ENCODE results near the gene LBH. TPM values are rescaled to one million over a fixed set of nuclear protein-coding genes. Genes with fewer than 3 reads are reported as not detected.

Gene LBH
- total RNA-seq, 1 experiment from 2014 or later = 1.1 TPM

GRCh38 chr2:30278419-30278818 is 47.1 kb downstream of the LBH start:
- intact Hi-C loops (cut with micrococcal nuclease) = no loop called here

GRCh38 chr2:30280596-30281434 is 49.5 kb downstream of the LBH start:
- Mint-ChIP-seq H3K9me3 (ENCODE audit: unreplicated experiment) (no peaks in the 10 kb centered on the region), H3K27me3 (ENCODE audit: insufficient read depth, unreplicated experiment) (no peaks in the 10 kb centered on the region), H3K4me3 (ENCODE audit: unreplicated experiment) (no peak overlapping the region), H3K36me3 (ENCODE audit: insufficient read depth, unreplicated experiment) (no peaks in the 10 kb centered on the region), H3K4me1 (ENCODE audit: insufficient read depth, unreplicated experiment) (no peaks in the 10 kb centered on the region), H3K27ac (ENCODE audit: low read depth, unreplicated experiment) (no peak overlapping the region)
- intact Hi-C loops (cut with micrococcal nuclease) = no loop called here
- no peak for TF ChIP-seq CTCF (IDR thresholded peaks at IDR 0.05; ENCODE audit: unreplicated experiment)
- ChIA-PET POLR2A (interaction anchor here (1.0 kb wide), 1 partner anchor 38 kb away, joined by 3 read pairs; no protein-coding TSS in a partner anchor), CTCF (interaction anchor here (0.5 to 0.9 kb wide), 3 partner anchors 25 to 72 kb away, joined by 3 read pairs; no protein-coding TSS in a partner anchor)
- no peak for DNase-seq (ENCODE audit: unreplicated experiment)
- BruUV-seq (replicated peaks) = no TSS peak

More at GRCh38 chr2:30278419-30278818, 47.1 kb downstream of the LBH start:
- ChIA-PET POLR2A (no interaction called here), CTCF (no interaction called here)
- Mint-ChIP-seq H3K27me3 (ENCODE audit: insufficient read depth, unreplicated experiment) (no peaks in the 10 kb centered on the region), H3K4me3 (ENCODE audit: unreplicated experiment) (no peak overlapping the region), H3K4me1 (ENCODE audit: insufficient read depth, unreplicated experiment) (peaks cover 16% of the 10 kb centered on the region), H3K27ac (ENCODE audit: low read depth, unreplicated experiment) (no peak overlapping the region), H3K9me3 (ENCODE audit: unreplicated experiment) (no peaks in the 10 kb centered on the region), H3K36me3 (ENCODE audit: insufficient read depth, unreplicated experiment) (no peaks in the 10 kb centered on the region)
- no peak for TF ChIP-seq CTCF (IDR thresholded peaks at IDR 0.05; ENCODE audit: unreplicated experiment)
- BruUV-seq (replicated peaks) = no TSS peak
- no peak for DNase-seq (ENCODE audit: unreplicated experiment)

- POLR2A ChIA-PET = interaction anchor here (0.6 kb wide), 1 partner anchor 387 kb away, joined by 3 read pairs; no protein-coding TSS in a partner anchor
- Mint-ChIP-seq H3K9me3 (ENCODE audit: unreplicated experiment) (no peaks in the 10 kb centered on the region), H3K27ac (ENCODE audit: low read depth, unreplicated experiment) (no peak overlapping the region), H3K4me1 (ENCODE audit: insufficient read depth, unreplicated experiment) (no peaks in the 10 kb centered on the region), H3K4me3 (ENCODE audit: unreplicated experiment) (no peak overlapping the region), H3K27me3 (ENCODE audit: insufficient read depth, unreplicated experiment) (no peaks in the 10 kb centered on the region), H3K36me3 (ENCODE audit: insufficient read depth, unreplicated experiment) (no peaks in the 10 kb centered on the region)
- no peak for TF ChIP-seq CTCF (IDR thresholded peaks at IDR 0.05; ENCODE audit: unreplicated experiment)
- CTCF ChIA-PET = interaction anchor here (0.5 kb wide), 1 partner anchor 31 kb away, joined by 3 read pairs; no protein-coding TSS in a partner anchor
- no peak for DNase-seq (ENCODE audit: unreplicated experiment)
- intact Hi-C loops (cut with micrococcal nuclease) = no loop called here
- no TSS peak for BruUV-seq (replicated peaks)
Observed at GRCh38 chr2:30282081-30282480, 50.7 kb downstream of the LBH start.

GRCh38 chr2:30282721-30283120 is 51.4 kb downstream of the LBH start:
- H3K4me3 Mint-ChIP-seq (ENCODE audit: unreplicated experiment) = no peak overlapping the region

More at GRCh38 chr2:30282721-30283120, 51.4 kb downstream of the LBH start:
- intact Hi-C loops (cut with micrococcal nuclease) = no loop called here
- DNase-seq (ENCODE audit: unreplicated experiment) = no peak
- no peaks in the 10 kb centered on the region for H3K4me1 Mint-ChIP-seq (ENCODE audit: insufficient read depth, unreplicated experiment)
- ChIA-PET POLR2A (interaction anchor here (0.6 kb wide), 1 partner anchor 387 kb away, joined by 3 read pairs; no protein-coding TSS in a partner anchor), CTCF (no interaction called here)
- H3K27ac Mint-ChIP-seq (ENCODE audit: low read depth, unreplicated experiment) = no peak overlapping the region
- H3K36me3 Mint-ChIP-seq (ENCODE audit: insufficient read depth, unreplicated experiment) = no peaks in the 10 kb centered on the region
- no peaks in the 10 kb centered on the region for H3K9me3 Mint-ChIP-seq (ENCODE audit: unreplicated experiment)
- BruUV-seq (replicated peaks) = no TSS peak
- TF ChIP-seq CTCF (IDR thresholded peaks at IDR 0.05; ENCODE audit: unreplicated experiment) = no peak
- no peaks in the 10 kb centered on the region for H3K27me3 Mint-ChIP-seq (ENCODE audit: insufficient read depth, unreplicated experiment)
